HG03196 (cell line): Measurements from ENCODE around the gene TMEM272.

ENCODE experiments used
- ATAC-seq: cut with Tn5 transposase; IDR thresholded peaks from one replicate; pipeline ENCODE4 v1.9.1; 2021; ENCODE audit not compliant: unreplicated experiment

TMEM272 gene

GRCh38 chr13:51763486-51763885 lies 81.5 kb downstream of the TMEM272 start:
- ATAC-seq, result no peak
